VCaP (cell line): ENCODE results near the gene MGAT5.
A peak's percentile ranks its signal among the peaks of the same experiment; 100 is the strongest.

Experiments used
- H3K27ac ChIP-seq: fragments of 450-650 bp; 2 replicates; pipeline ENCODE4 v1.5.1; 2017
- TF ChIP-seq, protein P1 (sequence below): fragments of 450-650 bp; conservative IDR thresholded peaks from 2 replicates; pipeline ENCODE4 v1.5.1; 2017; ENCODE audit warnings: mild to moderate bottlenecking, moderate library complexity

Gene MGAT5

DNA sequence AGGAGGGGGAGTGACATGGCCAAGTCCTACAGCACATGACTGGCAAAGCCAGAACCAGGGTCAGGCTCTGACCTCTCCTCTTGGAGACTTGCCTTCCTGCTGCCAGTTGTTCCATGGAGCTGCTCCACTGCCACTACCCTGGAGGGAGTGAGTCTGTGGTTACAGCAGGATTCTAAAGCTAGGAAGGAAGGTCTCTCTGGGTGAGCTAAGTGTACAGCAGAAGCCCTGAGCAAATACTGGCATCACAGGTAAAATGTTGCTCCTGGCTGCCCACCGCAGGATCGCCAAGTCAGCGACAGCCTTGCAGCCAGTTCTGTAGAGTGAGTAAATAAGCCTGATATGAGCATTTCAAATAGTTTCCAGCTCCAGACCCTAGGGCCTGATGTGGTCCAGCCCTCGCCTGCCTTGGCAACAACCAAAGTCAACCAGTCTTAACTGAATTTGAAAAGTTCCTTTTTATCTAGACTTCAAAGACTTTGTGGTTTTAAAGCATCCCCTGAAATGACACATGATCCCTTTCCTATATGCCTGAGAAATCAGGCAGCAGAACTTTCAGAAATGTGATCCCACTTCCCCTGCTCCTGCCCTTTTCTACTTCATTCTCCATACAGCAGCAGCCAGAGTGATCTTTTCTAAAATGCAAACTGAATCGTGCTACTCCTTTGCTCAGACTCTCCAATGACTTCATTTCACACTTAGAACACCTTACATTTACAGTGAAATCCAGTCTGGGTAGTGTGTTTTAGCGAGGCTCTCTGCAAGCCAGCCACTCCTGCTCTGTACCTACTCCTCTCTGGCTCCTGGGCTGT, 114.3 kb downstream of the MGAT5 start:
- no peak overlapping the region for H3K27ac ChIP-seq
- TF ChIP-seq, protein P1, sequence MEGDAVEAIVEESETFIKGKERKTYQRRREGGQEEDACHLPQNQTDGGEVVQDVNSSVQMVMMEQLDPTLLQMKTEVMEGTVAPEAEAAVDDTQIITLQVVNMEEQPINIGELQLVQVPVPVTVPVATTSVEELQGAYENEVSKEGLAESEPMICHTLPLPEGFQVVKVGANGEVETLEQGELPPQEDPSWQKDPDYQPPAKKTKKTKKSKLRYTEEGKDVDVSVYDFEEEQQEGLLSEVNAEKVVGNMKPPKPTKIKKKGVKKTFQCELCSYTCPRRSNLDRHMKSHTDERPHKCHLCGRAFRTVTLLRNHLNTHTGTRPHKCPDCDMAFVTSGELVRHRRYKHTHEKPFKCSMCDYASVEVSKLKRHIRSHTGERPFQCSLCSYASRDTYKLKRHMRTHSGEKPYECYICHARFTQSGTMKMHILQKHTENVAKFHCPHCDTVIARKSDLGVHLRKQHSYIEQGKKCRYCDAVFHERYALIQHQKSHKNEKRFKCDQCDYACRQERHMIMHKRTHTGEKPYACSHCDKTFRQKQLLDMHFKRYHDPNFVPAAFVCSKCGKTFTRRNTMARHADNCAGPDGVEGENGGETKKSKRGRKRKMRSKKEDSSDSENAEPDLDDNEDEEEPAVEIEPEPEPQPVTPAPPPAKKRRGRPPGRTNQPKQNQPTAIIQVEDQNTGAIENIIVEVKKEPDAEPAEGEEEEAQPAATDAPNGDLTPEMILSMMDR, result no peak

DNA sequence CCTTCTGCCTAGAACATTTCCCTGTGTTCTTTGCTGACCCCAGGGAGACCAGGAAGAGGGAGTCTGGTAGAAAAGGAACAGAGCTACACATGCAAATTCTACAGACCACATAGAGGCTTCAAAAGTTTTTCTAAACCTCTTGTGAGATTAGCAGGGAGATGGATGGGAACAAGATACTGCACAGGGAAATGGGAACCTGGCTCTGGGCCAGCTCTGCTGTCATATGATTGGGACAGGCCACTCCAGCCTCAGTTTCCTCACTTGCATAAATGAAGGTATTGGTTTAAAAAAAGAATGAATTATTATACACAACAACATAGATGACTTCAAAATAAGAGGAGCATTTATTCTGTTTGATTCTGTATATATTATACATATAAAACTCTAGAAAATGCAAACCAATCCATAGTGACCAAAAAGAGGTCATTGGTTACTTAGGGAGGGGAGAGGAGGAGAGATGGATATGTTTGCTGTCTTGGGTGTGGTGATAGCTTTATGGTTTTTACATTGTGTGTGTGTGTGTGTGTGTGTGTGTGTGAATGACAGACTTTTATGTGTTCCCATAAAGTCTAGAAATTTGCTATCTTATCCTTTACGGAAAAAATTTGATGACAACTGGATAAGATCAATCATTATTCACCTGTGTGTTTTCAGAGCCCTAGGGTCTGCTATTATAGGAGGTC, 115.5 kb downstream of the MGAT5 start:
- TF ChIP-seq, protein P1, result no peak

DNA sequence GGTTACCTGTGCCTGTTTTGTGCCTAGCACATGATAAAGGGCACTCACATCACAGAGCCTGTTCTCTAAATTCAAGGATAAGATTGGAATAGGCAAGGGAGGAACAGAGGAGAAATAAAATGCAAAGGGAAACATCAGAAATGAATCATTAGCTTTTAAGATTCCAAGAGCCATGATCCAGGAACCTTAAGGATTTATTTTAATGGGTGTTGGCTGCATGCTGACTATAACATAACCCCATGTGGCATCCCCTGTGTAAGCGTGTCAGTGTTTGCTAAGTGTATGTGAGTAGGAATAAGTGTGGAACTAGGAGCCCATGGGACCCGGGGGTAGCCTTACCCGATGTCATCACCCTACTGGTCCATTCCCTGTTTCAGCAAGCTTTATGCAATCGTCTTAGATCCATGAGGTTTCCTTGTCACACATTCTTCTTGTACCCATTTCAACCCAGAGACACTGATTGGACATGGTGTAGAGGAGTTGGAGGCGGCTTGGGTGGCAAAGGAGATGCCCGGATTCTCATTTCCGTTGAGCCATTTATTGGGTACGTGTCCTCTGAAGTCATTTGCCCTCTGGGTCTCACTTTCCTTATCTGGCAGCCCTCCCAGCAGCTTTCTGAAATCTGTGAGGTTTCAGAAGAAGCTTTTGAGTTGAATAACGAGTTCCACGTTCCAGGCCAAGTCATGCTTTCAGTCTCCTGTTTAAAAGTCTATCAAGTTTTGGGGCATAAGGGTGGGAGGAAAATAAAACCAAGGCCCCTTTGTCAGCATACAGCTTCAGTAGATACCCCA, 117.0 kb downstream of the MGAT5 start:
- H3K27ac ChIP-seq, result no peak overlapping the region
- TF ChIP-seq, protein P1, result no peak

More for the DNA sequence above, 115.5 kb downstream of the MGAT5 start:
- H3K27ac ChIP-seq, result no peak overlapping the region

DNA sequence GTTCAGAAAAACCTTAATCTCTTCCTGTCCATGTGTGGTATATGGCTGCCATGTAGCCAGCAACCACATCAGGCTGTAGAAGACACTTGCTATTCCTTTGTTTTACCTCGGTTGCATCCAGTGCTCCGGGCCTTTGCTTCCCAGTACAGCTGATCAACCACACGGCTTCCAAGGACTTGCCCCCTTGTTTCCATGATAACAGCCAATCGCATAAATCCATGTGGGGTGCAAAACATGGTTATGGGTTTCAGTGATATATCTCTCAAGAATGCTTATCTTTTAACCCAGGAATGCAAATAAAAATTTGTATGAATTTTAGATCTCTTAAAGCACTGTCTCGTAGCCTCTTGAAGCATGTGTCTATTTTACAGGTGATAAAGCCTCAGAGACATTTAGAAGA, 118.3 kb downstream of the MGAT5 start:
- no peak overlapping the region for H3K27ac ChIP-seq
- TF ChIP-seq, protein P1, result no peak

DNA sequence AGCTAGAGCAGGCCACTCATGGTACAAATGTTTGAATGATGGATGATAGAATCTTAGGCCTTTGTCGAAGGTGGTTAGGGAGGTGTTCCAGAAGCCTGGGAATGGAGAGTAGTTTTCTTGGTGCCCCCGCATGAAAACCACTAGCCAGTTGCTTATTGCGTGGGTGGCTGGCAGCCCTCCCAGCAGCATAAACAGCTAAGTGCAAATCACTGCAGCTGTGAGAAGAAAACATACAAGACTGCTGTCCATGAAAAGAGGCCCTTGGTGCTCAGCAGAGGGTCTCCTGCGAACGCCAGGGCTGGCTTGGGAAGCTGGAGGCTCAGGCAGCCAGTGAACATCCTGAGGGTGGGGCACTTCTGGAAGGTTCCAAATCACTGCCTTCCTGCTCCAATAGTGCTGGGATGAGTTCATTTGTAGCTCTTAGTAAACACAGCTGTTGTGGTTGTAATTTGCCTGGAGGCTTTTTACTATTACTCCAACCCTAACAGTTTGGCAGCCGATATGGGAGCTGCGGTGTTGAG, 118.8 kb downstream of the MGAT5 start:
- TF ChIP-seq, protein P1, result no peak
- H3K27ac ChIP-seq, result no peak overlapping the region

DNA sequence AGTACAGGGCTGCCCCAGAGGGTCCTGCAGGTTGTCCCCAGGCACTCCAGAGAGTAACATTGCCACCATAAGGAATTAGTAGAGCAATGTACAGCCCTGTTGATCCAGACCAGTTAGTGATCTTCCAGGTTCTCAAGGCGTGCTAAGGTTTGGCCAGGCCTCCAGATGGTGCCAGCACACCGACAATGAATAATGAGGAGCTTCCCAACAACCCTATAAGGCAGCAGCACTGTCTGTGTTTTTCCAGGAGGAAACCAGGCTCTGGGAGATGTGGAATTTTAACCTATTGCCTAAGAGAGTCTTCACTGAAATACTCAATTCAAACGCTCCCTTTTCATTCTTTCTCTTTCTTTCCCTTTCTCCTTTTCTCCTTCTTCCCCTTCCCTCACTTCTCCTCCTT, 122.1 kb downstream of the MGAT5 start:
- TF ChIP-seq, protein P1, result 0 out of 2 replicates have a peak, but pooled peaks have one; percentile 22
- no peak overlapping the region for H3K27ac ChIP-seq

DNA sequence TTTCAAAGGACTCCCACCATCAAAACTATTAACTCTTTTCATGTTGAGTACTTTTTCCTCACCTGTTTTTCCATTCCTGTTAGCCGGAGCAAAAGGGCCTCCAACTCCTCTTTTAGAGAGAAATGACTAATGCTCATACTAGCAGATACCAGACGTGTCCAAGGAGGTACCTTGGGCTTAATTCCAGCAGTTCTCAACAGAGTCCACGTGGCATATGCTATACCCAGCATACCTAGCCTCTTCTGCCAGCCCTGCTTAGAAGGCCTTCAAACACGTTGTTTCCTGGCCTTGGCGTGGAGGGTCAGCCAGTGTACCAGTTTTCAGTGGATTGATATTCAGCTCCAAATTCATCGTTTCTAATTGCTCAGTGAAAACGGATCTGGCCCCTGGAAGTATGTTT, 123.9 kb downstream of the MGAT5 start:
- TF ChIP-seq, protein P1, result no peak
- H3K27ac ChIP-seq, result no peak overlapping the region
